CD4-positive, alpha-beta T cell treated with Interferon alpha-2 for 1 hour (primary cell): ENCODE results near the gene FBXW8.
"Not testable (repeated sequence)": the region's sequence is repeated elsewhere in the genome, so short reads cannot be mapped to it uniquely, and the experiment has no call there.

Experiments used
- DNase-seq, 2 donors: peaks; one replicate each; pipeline ENCODE4 v3.0.0-alpha.2; 2020 to 2022

FBXW8 gene

GRCh38 chr12:117042171-117042842, 131.6 kb downstream of the FBXW8 start:
- DNase-seq, result no peak

- no peak for DNase-seq
Observed at GRCh38 chr12:117042862-117043261, 132.1 kb downstream of the FBXW8 start.

- DNase-seq, result no peak
Observed at GRCh38 chr12:117044311-117044710, 133.6 kb downstream of the FBXW8 start.

- no peak for DNase-seq
Observed at GRCh38 chr12:117044790-117045159, 134.0 kb downstream of the FBXW8 start.

- DNase-seq, result no peak
Observed at GRCh38 chr12:117045160-117046010, 134.6 kb downstream of the FBXW8 start.

- DNase-seq, result no peak
Observed at GRCh38 chr12:117046011-117046369, 135.2 kb downstream of the FBXW8 start.

- no peak for DNase-seq
Observed at GRCh38 chr12:117046425-117046824, 135.7 kb downstream of the FBXW8 start.

GRCh38 chr12:117046861-117047530, 136.2 kb downstream of the FBXW8 start:
- DNase-seq, result no peak

GRCh38 chr12:117047810-117048584, 137.2 kb downstream of the FBXW8 start:
- DNase-seq, result no peak

GRCh38 chr12:117048585-117048904, 137.8 kb downstream of the FBXW8 start:
- DNase-seq, result no peak

GRCh38 chr12:117049295-117049694, 138.5 kb downstream of the FBXW8 start:
- DNase-seq, result no peak

- DNase-seq, result no peak
Observed at GRCh38 chr12:117050060-117050459, 139.3 kb downstream of the FBXW8 start.

GRCh38 chr12:117051380-117051779, 140.6 kb downstream of the FBXW8 start:
- peak in 1 of 2 donors; percentile 6 for DNase-seq

- no peak for DNase-seq
Observed at GRCh38 chr12:117052386-117053049, 141.8 kb downstream of the FBXW8 start.

- no peak for DNase-seq
Observed at GRCh38 chr12:117053050-117053400, 142.3 kb downstream of the FBXW8 start.

- DNase-seq, result no peak
Observed at GRCh38 chr12:117053597-117054201, 142.9 kb downstream of the FBXW8 start.

- DNase-seq, result no peak
Observed at GRCh38 chr12:117054279-117054678, 143.5 kb downstream of the FBXW8 start.

- DNase-seq, result not testable (repeated sequence)
Observed at GRCh38 chr12:117057626-117058025, 146.9 kb downstream of the FBXW8 start.

- DNase-seq, result no peak
Observed at GRCh38 chr12:117058442-117059072, 147.8 kb downstream of the FBXW8 start.

- no peak for DNase-seq
Observed at GRCh38 chr12:117059156-117059555, 148.4 kb downstream of the FBXW8 start.

- DNase-seq, result peak in 1 of 2 donors; percentile 21
Observed at GRCh38 chr12:117060246-117060928, 149.6 kb downstream of the FBXW8 start.
